ENCODE data around the gene NELFA.

DNA sequence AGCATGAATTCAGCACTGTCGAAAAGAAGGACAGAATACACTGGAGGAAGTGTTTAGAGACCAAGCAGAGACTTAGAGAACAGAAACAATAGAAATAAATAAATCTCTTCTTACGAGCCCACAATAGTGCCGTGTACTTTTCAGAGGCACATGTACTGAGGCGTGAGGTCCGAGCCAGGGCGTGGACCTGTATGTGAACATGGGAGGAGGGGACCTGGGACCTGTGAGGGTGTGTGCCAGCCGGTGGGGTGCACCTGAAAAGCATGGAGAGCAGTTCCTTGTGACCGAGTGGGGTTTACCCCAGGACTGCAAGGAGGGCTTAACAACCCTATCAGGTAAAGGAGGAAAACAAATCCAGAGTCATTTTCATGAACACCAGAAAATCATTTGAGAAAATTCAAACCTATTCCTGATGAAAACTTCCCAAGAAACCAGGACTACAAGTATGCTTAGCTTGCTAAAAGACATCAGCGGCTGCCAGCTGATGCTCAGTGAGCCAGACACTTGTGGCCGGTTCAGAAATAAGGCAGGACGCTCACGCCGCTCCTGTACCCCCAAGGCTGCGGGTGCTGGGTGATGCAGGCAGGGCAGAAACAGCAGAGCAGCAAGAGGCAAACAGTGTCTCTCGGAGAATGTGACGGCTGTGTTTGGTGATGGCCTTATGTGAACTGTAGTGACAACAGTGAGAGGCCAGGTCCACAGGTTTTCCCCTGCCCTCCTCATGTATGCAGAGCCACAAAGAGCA lies 37.1 kb downstream of the NELFA start:
- TF ChIP-seq RARB (CRISPR knock-in tag; IDR thresholded peaks at IDR 0.05) = no peak
- no peak for TF ChIP-seq ESRRG (CRISPR knock-in tag; IDR thresholded peaks at IDR 0.05)
- no peak for TF ChIP-seq CSRNP3 (CRISPR knock-in tag; IDR thresholded peaks at IDR 0.05)
